GM19452 (cell line): Measurements from ENCODE around the gene ADCY2.

Source experiments
- ATAC-seq: cut with Tn5 transposase; IDR thresholded peaks from one replicate; pipeline ENCODE4 v1.9.1; 2021; ENCODE audit not compliant: unreplicated experiment

Gene ADCY2

GRCh38 chr5:7857361-7857760, 461.4 kb downstream of the ADCY2 start:
- no peak for ATAC-seq

DNA sequence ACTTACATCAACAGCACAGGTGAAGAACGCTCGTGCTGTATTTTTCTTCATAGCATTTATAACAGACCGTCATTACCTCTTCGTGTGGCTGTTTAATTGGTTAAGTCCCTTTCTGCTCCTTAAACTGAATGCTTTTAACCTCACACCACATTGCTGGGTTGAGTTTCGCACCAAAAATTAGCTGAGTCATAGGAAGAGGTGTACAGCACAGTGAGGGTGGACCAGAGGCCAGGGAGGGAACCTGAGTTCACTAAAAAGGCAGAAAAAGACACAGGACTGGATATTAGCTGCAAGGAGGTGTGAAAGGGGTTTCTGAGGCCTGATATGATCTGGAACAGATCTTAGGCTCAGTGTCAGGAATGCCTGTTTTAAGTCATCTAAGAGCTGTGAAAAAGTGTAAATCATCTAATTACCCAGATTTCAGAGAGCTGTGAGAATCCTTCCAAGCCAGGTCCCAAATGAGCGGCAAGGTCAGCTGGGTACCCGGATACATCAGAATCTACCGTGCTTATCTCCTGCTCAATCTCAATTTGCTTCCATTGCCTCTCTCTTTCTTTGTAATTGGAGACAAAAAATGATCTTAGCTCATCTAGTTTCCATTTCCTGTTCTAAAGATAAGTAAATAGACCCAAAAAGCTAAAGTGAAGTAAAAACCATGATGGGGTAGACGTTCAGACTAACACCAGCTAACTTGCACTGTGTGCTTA, 462.1 kb downstream of the ADCY2 start:
- ATAC-seq: no peak

GRCh38 chr5:7866196-7866595, 470.3 kb downstream of the ADCY2 start:
- ATAC-seq: no peak

- ATAC-seq: no peak
These were observed 471.3 kb downstream of the ADCY2 start for GRCh38 chr5:7867260-7867659.

- no peak for ATAC-seq
These were observed 472.5 kb downstream of the ADCY2 start for GRCh38 chr5:7868427-7868772.

- ATAC-seq: peak; percentile 95
These were observed 473.0 kb downstream of the ADCY2 start, which contains the start of the genes FASTKD3 and MTRR for GRCh38 chr5:7868773-7869473. FASTKD3 (minus strand) TSS chr5:7869031; CDS start chr5:7868083, 948 bp downstream. MTRR (plus strand) TSS chr5:7869148; CDS start chr5:7870795, 1,647 bp downstream.

DNA sequence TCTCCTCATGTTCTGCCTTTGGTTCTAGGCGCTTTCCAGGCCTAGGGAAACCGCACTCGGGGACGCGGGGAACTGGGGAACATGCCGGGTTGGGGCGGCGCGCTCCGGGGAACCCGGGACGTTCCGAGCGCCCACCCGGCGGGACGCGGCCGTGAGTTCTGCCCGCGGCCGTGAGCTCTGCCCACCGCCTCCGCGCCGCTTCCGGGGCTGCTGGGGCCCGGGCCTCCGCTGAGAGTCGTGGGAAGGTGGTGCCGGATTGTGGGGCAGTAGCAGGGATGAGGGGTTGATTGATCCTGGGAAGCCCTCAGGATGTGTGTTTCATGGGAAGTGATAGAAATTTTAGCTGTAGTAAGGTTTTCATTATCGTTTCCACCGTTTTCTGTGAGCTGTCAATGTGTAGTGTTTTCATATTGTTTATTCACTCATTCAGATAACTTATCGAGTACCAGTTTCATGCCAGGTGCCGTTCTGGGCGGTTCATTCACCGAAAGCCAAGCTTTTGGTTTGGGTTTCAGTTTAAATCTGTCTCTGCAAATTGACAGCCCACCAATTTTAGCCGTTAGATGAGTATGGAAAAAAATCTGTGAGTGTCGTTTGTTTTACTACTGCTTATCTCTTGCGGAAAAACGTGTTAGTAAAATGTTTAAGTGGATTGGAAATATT, 473.7 kb downstream of the ADCY2 start:
- peak; percentile 29 for ATAC-seq

GRCh38 chr5:7871653-7872052, 475.7 kb downstream of the ADCY2 start:
- peak; percentile 29 for ATAC-seq

- ATAC-seq: no peak
These were observed 476.7 kb downstream of the ADCY2 start for GRCh38 chr5:7872517-7873130.

DNA sequence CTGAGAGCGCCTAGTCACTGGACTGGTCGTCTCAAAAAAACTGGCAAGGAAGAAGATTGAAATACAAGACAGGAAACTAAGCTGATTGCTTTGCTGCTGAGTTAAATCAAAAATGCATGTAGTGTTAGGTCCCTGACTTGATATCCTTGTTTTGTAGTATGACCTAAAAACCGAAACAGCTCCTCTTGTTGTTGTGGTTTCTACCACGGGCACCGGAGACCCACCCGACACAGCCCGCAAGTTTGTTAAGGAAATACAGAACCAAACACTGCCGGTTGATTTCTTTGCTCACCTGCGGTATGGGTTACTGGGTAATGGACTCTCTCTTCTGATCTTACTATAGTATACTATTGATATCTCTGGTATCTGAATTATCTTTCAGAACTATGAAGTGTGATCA, 477.3 kb downstream of the ADCY2 start:
- no peak for ATAC-seq

DNA sequence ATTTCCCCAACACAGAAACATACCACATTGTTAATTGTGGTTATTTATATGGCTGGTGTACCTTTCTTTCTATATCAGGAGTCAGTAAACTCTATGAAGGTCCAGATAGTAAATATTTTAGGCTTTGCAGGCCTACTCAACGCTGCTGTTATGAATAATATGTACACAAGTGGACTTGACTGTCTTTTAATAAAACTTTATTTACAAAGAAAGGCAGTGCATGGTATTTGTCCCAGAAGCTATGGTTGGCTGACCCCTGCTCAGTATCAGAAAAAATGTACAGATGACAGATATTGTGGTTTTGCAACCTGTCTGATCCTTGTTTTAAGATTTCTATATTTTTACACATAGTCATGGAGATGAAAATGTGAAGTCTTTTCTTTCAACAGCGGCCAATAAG, 478.7 kb downstream of the ADCY2 start:
- no peak for ATAC-seq

DNA sequence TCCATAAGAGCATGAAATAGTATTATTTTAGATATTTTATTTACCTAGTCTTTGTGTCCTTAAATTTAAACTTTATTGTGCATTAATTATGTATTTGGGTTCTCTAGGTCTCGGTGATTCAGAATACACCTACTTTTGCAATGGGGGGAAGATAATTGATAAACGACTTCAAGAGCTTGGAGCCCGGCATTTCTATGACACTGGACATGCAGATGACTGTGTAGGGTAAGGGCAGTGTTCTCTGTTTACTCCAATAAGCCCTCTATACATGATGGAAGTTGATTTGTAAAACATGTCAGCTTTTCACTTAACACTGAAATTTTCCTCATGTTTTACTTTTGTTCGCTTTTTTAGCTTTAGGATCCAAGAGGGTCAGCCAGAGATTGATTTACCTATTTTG, 479.2 kb downstream of the ADCY2 start:
- no peak for ATAC-seq

DNA sequence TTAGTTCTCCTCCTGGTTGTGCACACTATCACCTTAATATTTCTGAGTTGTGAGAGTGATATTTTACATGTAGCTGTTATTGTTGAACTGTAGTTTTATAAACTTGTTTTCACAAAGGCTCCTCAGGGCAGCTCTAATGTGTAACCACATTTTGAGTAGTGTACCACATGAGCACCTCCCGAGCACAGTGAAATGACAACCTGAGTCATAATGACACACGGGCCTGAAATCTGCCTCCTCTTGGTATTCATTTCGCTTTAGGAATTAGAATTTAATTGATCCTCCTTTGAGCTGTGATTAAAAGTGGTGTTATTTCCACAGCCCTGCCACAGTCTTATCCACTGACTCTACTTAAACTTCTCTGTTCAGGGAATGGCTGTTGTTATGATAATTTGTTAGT, 480.9 kb downstream of the ADCY2 start:
- peak; percentile 38 for ATAC-seq

GRCh38 chr5:7877851-7878250, 481.9 kb downstream of the ADCY2 start:
- no peak for ATAC-seq

GRCh38 chr5:7878381-7878873, 482.5 kb downstream of the ADCY2 start:
- ATAC-seq: peak; percentile 97
